HL-60/S4 (cell line): ENCODE results near the gene PDE4C.

ENCODE experiments used
- in situ Hi-C: fragments of 300-500 bp; cut with MboI; formaldehyde crosslinking; loops from 2 replicates; pipeline ENCODE4 v1.14.3; 2022; ENCODE audit warnings: low sequenced_read_pairs

The PDE4C gene

DNA sequence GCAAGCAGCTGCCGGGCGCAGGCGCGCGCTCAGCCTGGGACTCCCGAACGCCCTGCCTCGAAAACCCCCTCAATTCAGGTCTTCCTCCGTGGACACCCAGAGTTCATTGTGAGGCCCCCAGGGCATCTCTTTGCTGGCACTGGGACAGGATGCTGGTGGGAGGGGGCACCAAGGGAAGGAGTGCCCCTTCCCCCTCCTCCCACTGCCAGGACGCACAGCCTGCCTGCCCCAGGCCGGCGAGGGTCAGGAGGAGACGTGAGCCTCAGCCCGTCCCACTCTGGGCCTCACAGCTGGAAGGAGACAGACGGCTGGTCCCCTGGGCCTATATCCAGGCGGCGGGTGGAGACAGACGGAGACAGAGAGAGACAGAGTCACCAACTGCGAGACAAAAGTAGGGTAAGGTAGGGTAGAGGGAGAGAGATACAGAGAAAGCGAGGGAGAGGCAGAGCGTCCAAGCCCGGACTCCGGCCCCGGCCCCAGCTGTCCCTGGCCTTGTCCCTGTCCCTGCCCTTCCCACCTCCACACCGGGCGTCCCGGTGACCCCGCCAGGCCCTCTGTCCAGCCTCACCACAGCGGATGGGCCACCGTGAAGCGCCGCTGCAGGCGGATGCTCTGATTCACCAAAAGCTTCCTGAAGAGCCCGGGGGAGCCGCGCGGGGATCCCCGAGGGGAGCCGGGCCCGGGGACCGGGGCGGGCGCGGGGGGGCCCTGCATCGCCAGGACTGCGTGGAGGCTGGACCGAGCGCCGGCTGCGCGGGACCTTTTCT, at the start of gene PDE4C:
PDE4C (minus strand) TSS at position 737 of the 767 bp plus-strand sequence; CDS start at position 714, 23 bp downstream.
- in situ Hi-C loops = no loop called here

DNA sequence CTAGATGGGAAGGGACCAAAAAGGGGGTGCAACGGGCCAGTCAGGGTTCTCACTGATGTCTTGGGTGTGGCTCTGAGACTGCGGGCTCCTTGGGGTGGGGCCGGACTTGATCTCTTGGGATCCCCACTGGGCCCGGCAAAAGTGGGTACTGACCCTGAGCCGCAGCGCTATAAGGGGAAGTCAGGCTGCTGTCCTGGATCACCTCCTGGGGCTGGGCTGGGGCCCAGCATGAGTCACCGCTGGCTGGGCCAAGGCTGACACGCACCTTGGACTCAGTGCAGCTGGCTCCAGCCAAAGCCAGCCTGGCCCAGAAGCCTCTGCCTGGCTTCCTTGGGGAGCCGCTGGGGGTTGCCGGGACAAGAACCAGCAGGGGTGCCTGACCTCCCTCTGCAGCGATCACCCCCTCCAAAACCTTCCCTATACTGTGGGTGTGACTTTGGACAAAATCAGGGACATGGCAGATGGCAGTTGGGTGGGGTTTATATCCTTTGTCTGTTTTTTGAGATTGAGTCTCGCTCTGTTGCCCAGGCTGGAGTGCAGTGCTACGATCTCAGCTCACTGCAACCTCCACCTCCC, 48.6 kb upstream of the PDE4C start:
- in situ Hi-C loops = loop anchor here (5.0 to 10.0 kb wide), 2 partner anchors 47 to 130 kb away; partner anchors contain the start of gene LSM4

DNA sequence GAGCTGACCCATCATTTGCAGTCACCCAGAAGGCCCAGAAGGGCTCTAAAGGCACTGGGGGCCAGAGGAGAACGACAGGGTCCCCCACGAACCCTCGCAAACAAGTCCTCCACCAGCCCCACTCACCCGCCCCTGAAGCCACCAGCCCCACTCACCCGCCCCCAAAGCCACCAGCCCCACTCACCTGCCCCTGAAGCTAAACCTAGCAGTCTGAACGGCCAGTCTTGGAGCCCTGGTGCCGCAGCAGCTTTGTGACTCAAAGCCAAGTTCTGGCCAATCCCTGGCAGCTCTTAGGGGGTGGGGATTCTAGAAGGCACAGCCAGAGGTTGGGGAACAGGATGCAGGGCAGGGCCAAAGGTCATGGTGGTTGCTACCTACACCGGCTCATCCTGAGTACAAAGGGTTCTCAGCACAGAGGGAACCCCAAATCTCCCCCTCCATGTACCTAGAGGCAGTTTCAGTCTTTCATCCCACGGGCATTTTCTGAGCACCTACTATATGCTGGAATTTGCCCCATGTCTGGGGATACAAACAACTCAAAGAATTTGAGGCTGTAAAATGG, 48.1 kb upstream of the PDE4C start, which contains the start of gene IQCN:
IQCN (minus strand) TSS at position 234 of the 562 bp plus-strand sequence. CDS start 4,974 bp downstream, outside the sequence.
- in situ Hi-C loops = loop anchor here (10.0 kb wide), 1 partner anchor 131 kb away; no protein-coding TSS in a partner anchor

DNA sequence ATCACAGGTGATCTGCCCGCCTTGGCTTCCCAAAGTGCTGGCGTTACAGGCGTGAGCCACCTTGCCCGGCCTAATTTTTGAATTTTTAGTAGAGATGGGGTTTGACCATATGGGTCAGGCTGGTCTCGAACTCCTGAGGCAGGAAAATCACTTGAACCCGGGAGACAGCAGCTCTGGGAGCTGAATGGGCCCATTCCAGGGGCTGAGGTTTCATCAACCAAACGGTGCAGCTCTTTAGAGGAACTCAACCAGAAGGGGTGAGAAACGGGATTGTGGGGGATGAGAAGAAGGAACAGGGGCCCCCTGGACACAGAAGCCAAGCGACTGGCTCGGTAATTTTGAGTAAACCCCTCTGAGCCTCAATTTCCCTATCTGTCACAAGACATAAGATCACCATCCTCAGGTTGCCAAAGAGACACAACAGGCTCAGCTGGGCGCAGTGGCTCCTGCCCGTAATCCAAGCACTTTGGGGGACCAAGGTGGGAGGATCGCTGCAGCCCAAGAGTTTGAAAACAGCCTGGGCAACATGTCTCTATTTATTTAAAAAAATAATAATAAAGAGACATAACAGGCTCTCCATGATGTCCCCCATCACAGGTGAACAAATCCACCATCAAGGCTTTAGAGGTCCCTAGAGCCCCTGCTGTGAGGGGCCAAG, 47.5 kb upstream of the PDE4C start:
- in situ Hi-C loops = loop anchor here (10.0 kb wide), 1 partner anchor 131 kb away; no protein-coding TSS in a partner anchor

DNA sequence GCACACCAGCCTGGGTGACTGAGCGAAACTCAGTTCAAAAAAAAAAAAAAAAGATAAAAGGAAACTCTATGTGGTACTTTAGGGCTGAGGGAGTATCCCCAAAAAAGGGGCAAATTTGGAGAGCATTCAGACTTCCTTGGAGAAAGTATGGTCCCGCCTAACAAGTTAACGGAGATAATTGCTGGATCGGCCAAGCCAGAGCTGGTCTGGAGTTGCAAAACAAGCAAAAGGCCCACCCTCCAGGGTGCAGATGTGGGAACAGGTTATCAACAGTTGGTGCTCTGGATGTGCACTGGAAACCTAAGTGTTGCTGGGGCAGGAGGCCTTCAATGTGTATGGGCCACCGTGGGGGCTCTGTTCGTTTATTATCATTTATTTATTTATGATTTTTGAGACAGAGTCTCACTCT, 45.2 kb upstream of the PDE4C start:
- in situ Hi-C loops = loop anchor here (10.0 kb wide), 1 partner anchor 133 kb away; no protein-coding TSS in a partner anchor

DNA sequence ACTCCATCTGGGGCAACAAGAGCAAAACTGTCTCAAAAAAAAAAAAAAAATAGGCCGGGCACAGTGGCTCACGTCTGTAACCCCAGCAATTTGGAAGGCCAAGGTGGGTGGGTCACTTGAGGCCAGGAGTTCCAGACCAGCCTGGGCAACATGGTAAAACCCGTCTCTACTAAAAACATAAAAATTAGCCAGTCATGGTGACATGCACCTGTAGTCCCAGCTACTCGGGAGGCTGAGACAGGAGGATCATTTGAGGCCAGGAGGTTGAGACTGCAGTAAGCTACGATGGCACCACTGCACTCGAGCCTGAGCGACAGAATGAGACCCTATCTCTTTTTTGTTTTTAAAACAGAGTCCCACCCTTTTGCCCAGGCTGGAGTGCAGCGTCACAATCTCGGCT, 44.1 kb upstream of the PDE4C start:
- in situ Hi-C loops = loop anchor here (10.0 kb wide), 1 partner anchor 134 kb away; no protein-coding TSS in a partner anchor

DNA sequence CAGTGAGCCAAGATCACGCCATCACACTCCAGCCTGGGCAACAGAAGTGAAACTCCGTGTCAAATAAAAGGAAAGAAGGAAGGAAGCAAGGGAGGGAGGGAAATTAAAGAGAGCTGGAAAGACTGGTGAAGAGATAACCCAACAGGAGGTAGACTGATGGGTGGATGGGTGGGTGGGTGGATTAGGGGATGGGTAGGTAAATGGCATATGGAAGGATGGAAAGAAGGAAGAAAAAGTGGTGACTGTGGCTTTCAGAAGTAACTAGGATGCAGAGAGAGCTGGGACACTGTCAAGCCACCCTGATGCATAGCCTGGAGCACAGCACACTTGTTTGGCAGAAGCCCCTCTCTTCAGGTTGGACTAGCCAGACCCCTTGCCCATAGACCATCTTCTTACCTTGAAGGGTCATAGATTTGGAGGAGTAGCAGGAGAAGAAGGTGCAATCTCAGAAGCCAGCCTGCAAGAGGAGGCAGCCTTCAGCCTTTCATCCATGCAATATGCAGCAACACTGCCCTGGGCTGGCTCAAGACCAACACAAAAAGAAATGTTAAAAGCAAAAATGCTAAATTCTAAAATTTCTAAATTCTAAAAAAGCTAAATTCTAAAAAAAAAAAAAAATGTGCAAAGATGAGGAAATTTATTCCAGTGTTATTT, 43.0 kb upstream of the PDE4C start:
- in situ Hi-C loops = no loop called here

DNA sequence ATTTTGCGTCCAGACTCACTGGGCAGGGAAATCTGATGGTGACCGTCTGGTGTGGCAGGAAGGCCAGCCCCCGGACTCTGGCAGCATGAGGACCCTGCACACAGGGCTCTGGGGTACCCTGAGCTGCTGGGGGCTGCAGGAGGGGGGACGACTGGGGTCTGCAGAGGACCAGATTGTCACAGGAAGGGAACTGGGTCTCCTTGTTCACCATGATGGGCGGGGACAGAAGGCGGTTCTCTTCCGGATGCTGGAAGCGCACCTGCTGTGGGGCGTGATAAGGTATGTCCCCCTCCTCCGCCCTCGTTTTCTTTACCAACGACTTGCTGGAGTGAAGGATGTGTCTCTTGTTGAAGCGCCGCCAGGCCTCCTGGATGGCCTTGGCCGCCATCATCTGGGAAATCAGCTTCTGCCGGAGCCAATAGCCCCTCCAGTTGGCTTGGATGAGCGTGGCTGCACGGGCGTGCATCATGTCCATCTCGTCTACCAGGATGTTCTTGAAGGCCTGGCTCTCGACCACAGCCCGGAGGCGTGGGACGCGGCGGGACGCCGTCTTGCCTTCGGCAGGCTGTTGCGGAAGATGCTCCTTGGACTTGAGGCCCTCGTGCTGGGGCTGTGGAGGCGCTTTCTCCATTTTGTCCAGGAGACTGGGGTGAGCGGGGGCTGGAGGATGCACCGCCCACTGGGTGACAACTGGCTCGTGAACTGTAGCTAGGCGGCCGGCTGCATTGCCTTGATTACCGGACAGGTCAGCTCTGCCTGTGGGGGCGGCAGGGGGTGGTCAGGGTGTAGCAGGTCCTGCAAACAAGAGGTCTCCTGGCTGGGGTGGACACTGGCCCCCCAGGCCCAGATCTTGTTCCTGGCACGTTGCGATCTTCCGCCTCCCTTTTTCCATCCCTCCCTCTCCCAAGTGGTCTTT, 40.8 kb upstream of the PDE4C start:
- in situ Hi-C loops = no loop called here

DNA sequence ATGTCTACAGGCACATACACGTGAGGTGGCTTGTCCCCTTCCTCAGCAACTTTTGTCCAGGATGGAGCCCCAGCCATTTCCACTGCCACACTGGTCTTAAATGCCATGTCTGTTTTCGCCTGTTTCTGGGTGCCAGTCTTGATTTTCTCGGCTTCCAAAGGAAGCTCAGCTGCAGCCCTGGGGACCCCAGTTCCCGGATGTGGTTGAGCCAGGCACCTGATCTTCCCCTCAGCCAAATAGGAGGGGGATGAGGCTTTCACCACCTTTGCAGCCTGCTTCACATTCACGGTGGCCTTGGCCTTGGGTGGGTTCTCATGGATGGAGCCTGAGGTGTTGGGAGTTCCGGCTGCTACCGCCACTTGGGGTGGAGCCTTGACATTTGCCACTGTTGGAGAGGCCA, 39.3 kb upstream of the PDE4C start:
- in situ Hi-C loops = no loop called here

DNA sequence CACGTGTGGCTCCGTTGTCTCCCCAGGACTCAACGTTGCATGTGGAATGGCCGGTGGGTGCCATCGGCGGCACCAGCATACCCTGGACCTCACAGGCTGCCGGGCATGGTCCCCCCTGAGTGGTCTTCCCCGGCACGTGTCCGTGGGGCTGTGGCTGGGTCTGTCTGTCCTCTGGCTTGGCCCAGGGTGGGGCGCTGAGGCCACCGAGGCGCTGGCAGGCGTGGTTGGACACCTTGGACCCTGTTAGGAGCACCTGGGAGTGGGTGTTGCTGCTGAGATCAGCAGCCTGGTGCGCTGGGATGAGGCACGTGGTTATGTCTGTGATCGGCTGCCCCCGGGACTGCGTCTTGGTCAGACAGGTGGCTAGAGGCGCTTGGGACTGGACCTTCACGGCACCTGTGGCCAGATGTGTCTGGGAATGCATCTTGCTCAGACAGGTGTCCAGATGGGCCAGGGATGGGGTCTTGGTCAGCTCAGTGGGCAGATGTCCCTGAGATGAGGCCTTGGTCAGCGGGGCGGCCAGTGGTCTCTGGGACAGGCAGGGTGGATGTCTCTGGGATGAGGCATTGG, 38.8 kb upstream of the PDE4C start:
- in situ Hi-C loops = no loop called here

DNA sequence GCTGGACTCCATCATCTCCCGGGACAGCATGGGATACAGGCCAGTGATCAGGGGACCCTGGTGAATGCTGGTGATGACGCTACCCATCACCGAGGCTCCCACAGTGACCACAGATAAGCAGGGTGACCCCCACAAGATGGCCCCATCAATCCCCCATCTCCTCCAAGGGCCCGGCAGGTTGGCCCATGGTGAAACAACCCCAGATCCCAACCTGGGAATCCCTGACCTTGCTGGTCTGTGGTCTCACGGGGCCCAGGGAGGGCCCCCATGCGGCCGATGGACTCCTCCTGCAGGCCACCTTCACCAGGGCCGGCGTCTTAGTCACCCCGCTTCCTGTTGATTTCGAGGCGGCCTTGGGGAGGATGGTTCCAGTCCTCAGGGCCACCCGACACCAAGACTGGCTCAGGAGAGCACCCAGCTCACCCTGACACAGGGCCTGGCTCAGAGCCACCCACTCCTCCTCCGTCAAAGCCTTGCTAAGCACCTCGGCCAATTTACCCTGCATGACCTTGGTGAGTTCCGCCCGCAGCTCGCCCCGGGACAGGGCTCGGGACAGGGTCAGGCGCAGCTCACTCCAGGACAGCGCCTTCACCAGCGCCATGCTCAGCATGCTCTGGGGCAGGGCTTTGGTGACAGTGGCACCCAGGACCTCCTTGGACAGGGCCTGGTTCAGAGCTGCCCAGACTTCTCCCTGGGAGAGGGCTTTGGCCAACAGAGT, 38.1 kb upstream of the PDE4C start:
- in situ Hi-C loops = no loop called here

DNA sequence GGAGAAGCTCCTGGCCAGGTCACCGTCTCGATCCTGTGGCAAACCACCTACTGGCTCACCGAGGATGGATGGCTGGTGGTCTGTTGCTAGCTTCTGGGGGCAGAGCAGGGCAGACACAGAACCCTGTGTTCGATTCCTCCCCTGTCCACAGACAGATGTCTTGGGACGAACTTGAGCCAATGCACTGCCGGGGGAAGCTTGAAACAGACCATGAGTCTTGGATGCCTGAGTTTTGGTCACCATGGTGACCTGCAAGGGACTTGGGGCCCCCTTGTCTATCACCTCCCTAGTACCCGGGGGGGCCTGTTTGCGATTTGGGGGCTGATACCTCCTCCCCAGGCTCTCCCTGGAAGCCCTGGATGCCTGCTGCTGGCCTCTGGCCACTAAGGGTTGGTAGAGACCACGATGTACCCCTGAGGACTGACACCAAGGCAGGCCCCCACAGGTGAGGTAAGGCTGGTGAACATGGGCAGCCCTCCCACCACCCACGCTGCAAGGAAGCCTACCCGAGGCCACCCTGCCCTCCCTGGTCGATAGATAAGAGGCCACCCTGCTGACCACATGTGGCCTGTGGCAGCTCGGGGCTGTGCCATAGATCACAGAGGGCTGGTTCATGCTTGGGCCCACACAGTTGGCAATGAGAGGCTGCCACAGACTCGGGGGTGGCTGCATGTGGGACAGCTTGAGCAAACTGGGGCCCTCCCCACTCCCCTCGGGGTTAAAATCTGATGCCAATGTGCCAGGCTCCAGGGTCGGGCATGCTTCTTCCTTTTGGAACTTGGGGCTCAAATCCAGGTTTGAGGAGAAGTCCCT, 37.3 kb upstream of the PDE4C start:
- in situ Hi-C loops = no loop called here

DNA sequence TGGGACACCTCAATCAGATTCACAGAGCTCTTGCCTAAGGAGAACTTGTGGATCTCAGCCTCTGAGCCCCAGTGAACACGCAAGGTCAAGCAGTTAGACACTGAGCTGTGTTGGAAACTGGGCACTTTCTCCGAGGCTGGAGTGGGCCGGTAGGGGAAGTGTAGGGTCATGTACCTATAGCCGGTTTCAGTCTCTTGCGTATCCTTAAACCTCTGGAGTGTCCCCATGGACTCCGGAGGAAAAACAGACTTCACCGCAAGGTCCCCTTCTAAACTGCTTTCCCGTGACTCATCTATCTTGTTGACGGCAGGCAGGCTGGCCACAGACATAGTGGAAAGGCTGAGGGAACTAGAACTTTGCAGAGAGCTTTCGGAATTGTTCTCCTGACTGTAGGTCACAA, 36.7 kb upstream of the PDE4C start:
- in situ Hi-C loops = no loop called here

DNA sequence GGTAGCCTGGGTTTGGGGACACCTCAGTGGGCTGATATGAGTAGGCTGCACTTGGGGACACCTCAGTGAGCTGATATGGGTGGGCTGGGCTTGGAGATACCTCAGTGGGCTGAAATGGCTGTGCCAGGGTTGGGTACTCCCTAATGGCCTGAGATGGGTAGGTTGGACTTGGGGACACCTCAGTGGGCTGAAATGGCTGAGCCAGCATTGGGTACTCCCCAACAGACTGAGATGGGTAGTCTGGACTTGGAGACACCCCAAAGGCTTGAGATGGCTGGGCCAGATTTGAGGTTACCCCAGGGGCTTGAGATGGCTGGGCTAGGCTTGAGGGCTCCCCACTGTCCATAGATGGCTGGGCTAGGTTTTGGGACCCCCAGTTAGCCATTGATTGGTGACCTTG, 35.9 kb upstream of the PDE4C start:
- in situ Hi-C loops = no loop called here

DNA sequence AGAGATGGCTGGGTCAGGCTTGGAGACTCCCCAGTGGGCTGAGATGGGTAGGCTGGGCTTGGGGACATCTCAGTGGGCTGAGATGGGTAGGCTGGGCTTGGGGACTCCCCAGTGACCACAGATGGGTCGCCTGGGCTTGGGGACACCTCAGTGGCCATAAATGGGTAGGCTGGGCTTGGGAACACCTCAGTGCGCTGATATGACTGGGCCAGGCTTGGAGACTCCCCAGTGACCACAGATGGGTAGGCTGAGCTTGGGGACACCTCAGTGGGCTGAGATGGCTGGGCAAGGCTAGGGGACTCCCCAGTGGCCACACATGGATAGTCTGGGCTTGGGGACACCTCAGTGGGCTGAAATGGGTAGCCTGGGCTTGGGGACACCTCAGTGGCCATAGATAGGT, 35.2 kb upstream of the PDE4C start:
- in situ Hi-C loops = no loop called here

DNA sequence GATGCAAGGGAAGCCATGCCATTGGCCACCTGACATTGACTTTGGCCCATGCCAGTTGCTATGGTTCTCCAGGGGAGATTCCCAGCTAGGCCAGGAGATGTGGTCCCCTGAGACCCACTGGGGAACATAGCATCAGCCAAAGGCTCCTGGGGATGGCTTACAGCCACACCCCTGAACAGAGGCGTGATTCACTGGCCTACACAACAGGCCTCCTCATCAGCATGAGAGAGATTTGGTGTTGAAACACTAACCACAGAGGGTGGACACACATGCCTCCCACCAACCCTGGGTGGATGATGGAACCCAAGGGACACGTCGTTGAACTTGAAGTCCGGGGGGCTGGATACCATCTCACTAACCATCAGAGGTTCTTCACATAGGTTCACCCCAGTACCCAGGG, 33.7 kb upstream of the PDE4C start:
- in situ Hi-C loops = loop anchor here (5.0 kb wide), 1 partner anchor 48 kb away; no protein-coding TSS in a partner anchor

DNA sequence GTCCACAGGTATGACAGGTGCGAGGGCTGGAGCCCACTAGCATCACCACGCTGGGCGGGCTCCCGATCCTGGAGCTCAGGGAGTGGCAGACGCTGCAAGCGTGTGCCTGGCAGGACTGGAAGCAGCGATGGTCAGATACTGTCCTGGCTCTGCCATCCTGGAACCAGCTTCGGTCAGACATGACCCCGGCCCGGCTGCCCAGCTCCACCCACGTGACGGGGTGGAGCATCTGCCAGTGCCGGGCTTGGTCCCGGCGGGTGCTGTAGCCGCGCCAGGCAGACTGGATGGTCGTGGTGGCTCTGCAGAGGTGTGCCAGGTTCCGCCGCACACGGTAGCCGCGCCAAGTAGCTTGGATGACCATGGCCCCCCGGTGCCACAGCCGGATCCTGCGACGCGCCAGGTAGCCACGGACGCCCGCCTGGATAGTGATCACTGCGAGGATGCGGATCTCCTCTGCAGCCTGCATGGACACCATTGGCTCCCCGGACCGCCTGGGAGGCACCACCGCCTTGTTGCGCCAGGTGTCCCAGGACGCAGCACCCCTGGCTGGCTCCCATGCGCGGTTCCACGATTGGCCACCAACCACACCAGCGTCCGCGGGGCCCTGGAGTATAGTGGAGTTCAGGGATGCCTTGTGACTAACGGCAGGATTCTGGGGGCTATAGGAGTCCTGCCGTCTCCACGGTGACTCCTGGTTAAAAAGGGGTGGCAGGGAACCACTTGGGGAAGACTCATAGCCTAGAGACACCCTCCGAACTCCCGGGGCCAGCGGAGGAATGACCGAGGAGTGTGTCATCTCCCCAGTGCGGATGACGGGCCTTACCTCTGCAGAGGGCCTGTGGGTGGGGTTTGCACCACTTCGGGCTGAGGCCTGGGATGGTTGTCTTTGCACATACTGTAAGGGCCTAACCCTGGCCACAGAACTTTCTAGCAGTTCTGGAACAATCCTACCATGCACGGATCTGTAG, 31.5 kb upstream of the PDE4C start:
- in situ Hi-C loops = loop anchor here (5.0 kb wide), 1 partner anchor 45 kb away; no protein-coding TSS in a partner anchor
